SK-N-SH treated with all-trans-retinoic acid at 6 μM for 48 hours (cell line): ENCODE measurements around the gene HIVEP3.

Experiments used
- ATAC-seq: fragments of 200-7000 bp; cut with Tn5 transposase; 3 replicates; pipeline ENCODE4 v1.9.1; 2020; ENCODE audit warnings: mild to moderate bottlenecking, moderate library complexity
- ARNTL ChIP-seq: fragments of 450-650 bp; formaldehyde crosslinking; IDR thresholded peaks from 2 replicates; pipeline ENCODE4 v1.5.0; 2020; ENCODE audit warnings: low read depth, mild to moderate bottlenecking, moderate library complexity, borderline replicate concordance
- BACH2 ChIP-seq: fragments of 250-450 bp; sonication (Bioruptor Pico); IDR thresholded peaks from 2 replicates; pipeline ENCODE4 v1.9.0; 2021; ENCODE audit warnings: mild to moderate bottlenecking, borderline replicate concordance
- CSDC2 ChIP-seq: fragments of 250-450 bp; sonication (Bioruptor Pico); IDR thresholded peaks from 2 replicates; pipeline ENCODE4 v1.5.0; 2020; ENCODE audit warnings: mild to moderate bottlenecking, moderate library complexity
- ESRRG ChIP-seq: fragments of 250-450 bp; sonication (Bioruptor Pico); IDR thresholded peaks from 2 replicates; pipeline ENCODE4 v1.6.1; 2021; ENCODE audit warnings: mild to moderate bottlenecking
- GLIS3 ChIP-seq: fragments of 250-450 bp; sonication (Bioruptor Pico); IDR thresholded peaks from 2 replicates; pipeline ENCODE4 v1.5.0; 2020; ENCODE audit warnings: mild to moderate bottlenecking, moderate library complexity
- ISL1 ChIP-seq: fragments of 250-450 bp; sonication (Bioruptor Pico); IDR thresholded peaks from 2 replicates; pipeline ENCODE4 v2.1.2; 2022; ENCODE audit warnings: mild to moderate bottlenecking, moderate library complexity
- OSR1 ChIP-seq: fragments of 250-450 bp; sonication (Bioruptor Pico); IDR thresholded peaks from 2 replicates; pipeline ENCODE4 v1.8.0; 2022; ENCODE audit warnings: moderate library complexity, mild to moderate bottlenecking, inconsistent platforms
- PPARA ChIP-seq: fragments of 250-450 bp; sonication (Bioruptor Pico); IDR thresholded peaks from 2 replicates; pipeline ENCODE4 v1.5.0; 2020; ENCODE audit warnings: mild to moderate bottlenecking, borderline replicate concordance
- RARB ChIP-seq: fragments of 250-450 bp; sonication (Bioruptor Pico); IDR thresholded peaks from 2 replicates; pipeline ENCODE4 v1.8.0; 2021; ENCODE audit warnings: mild to moderate bottlenecking, moderate library complexity
- SNAI2 ChIP-seq: fragments of 250-450 bp; sonication (Bioruptor Pico); IDR thresholded peaks from 2 replicates; pipeline ENCODE4 v1.5.0; 2020; ENCODE audit warnings: mild to moderate bottlenecking, moderate library complexity
- ZC3H10 ChIP-seq: fragments of 250-450 bp; sonication (Bioruptor Pico); IDR thresholded peaks from 2 replicates; pipeline ENCODE4 v1.5.1; 2021; ENCODE audit warnings: mild to moderate bottlenecking, moderate library complexity
- ZFP3 ChIP-seq: fragments of 250-450 bp; sonication (Bioruptor Pico); IDR thresholded peaks from 2 replicates; pipeline ENCODE4 v1.5.0; 2020; ENCODE audit warnings: mild to moderate bottlenecking, moderate library complexity
- ZFP30 ChIP-seq: fragments of 450-650 bp; formaldehyde crosslinking; IDR thresholded peaks from 2 replicates; pipeline ENCODE4 v1.5.0; 2022; ENCODE audit warnings: mild to moderate bottlenecking, moderate library complexity
- ZNF8 ChIP-seq: fragments of 450-650 bp; formaldehyde crosslinking; IDR thresholded peaks from 2 replicates; pipeline ENCODE4 v1.5.0; 2020; ENCODE audit warnings: mild to moderate bottlenecking, moderate library complexity
- TF ChIP-seq, protein P1 (sequence below): fragments of 250-450 bp; sonication (Bioruptor Pico); IDR thresholded peaks from 2 replicates; pipeline ENCODE4 v1.8.0; 2020; ENCODE audit warnings: mild to moderate bottlenecking, moderate library complexity, borderline replicate concordance
- TF ChIP-seq, protein P2 (sequence below): fragments of 250-450 bp; sonication (Bioruptor Pico); IDR thresholded peaks from 2 replicates; pipeline ENCODE4 v1.8.0; 2021; ENCODE audit warnings: low read depth, mild to moderate bottlenecking, moderate library complexity, borderline replicate concordance
- TF ChIP-seq, protein P3 (sequence below): fragments of 250-450 bp; sonication (Bioruptor Pico); IDR thresholded peaks from 2 replicates; pipeline ENCODE4 v1.5.1; 2021; ENCODE audit warnings: mild to moderate bottlenecking, moderate library complexity
- TF ChIP-seq, protein P4 (sequence below): fragments of 250-450 bp; sonication (Bioruptor Pico); IDR thresholded peaks from 2 replicates; pipeline ENCODE4 v1.5.0; 2020; ENCODE audit warnings: mild to moderate bottlenecking, moderate library complexity
- TF ChIP-seq, protein P5 (sequence below): fragments of 250-450 bp; sonication (Bioruptor Pico); IDR thresholded peaks from 2 replicates; pipeline ENCODE4 v1.5.1; 2020; ENCODE audit warnings: low read depth, mild to moderate bottlenecking, moderate library complexity

The HIVEP3 gene

DNA sequence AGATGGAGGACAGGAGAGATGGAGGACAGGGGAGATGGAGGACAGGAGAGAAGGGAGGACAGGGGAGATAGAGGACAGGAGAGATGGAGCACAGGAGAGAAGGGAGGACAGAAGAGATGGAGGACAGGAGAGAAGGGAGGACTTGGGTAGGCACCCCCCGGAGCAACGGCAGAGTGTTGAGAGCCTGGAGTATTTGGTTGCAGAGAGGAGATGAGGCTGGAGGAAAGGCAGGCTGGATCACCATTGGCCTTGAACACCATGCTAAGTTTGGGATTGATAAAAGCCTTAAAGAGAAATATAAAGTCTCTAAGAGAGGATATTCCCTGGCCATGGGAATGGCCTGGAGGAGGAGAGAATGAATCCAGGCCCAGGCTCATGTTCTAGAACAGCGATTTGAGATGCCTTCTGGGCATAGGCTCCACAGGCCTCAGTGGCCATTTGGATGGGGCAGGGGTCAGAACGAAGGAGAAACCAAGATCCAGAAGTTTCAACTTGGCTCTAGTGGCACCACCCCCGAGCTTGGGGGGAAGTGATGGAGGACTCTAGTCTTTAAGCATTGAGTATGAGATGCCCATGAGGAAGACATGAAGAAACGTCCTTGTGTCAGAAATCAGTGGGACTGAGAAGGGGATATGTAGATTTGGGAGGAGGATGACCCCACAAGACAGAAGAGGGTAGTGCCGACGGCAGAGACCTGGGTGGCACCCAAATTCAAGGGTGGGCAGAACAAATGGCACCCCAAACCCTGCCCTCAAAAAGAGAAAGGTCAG is 386.3 kb downstream of the HIVEP3 start:
- ATAC-seq, result no peak
- no peak for TF ChIP-seq BACH2 (CRISPR knock-in tag)
- no peak for TF ChIP-seq ZFP3 (CRISPR knock-in tag)

DNA sequence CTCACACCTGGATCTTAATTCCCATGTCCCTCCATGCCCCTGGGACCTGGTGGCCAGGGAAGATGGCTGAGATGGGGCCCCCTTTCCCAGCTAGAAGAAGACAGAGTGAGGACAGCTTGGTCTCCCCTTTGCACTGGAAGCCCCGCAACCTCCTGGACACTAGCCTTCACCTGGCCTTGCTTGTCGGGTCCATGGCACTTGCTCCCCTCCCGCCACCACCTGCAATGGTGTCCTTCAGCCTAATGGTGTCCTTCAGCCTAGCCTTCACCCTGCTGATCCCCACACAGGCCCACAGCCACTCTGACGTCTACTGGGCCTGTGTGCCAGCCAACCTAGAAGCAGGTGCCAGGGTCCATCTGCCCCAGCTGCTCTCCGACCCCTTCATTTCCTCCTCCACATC is 388.3 kb downstream of the HIVEP3 start:
- no peak for ATAC-seq
- TF ChIP-seq RARB (CRISPR knock-in tag) (no peak), PPARA (CRISPR knock-in tag) (no peak), ESRRG (no peak), SNAI2 (CRISPR knock-in tag) (no peak), GLIS3 (CRISPR knock-in tag) (no peak), OSR1 (CRISPR knock-in tag) (no peak), ZC3H10 (CRISPR knock-in tag) (no peak), BACH2 (CRISPR knock-in tag) (no peak)
- TF ChIP-seq, protein P1, sequence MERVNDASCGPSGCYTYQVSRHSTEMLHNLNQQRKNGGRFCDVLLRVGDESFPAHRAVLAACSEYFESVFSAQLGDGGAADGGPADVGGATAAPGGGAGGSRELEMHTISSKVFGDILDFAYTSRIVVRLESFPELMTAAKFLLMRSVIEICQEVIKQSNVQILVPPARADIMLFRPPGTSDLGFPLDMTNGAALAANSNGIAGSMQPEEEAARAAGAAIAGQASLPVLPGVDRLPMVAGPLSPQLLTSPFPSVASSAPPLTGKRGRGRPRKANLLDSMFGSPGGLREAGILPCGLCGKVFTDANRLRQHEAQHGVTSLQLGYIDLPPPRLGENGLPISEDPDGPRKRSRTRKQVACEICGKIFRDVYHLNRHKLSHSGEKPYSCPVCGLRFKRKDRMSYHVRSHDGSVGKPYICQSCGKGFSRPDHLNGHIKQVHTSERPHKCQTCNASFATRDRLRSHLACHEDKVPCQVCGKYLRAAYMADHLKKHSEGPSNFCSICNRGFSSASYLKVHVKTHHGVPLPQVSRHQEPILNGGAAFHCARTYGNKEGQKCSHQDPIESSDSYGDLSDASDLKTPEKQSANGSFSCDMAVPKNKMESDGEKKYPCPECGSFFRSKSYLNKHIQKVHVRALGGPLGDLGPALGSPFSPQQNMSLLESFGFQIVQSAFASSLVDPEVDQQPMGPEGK, result no peak
- TF ChIP-seq, protein P2, sequence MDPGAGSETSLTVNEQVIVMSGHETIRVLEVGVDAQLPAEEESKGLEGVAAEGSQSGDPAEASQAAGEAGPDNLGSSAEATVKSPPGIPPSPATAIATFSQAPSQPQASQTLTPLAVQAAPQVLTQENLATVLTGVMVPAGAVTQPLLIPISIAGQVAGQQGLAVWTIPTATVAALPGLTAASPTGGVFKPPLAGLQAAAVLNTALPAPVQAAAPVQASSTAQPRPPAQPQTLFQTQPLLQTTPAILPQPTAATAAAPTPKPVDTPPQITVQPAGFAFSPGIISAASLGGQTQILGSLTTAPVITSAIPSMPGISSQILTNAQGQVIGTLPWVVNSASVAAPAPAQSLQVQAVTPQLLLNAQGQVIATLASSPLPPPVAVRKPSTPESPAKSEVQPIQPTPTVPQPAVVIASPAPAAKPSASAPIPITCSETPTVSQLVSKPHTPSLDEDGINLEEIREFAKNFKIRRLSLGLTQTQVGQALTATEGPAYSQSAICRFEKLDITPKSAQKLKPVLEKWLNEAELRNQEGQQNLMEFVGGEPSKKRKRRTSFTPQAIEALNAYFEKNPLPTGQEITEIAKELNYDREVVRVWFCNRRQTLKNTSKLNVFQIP (CRISPR knock-in tag), result no peak
- TF ChIP-seq, protein P3, sequence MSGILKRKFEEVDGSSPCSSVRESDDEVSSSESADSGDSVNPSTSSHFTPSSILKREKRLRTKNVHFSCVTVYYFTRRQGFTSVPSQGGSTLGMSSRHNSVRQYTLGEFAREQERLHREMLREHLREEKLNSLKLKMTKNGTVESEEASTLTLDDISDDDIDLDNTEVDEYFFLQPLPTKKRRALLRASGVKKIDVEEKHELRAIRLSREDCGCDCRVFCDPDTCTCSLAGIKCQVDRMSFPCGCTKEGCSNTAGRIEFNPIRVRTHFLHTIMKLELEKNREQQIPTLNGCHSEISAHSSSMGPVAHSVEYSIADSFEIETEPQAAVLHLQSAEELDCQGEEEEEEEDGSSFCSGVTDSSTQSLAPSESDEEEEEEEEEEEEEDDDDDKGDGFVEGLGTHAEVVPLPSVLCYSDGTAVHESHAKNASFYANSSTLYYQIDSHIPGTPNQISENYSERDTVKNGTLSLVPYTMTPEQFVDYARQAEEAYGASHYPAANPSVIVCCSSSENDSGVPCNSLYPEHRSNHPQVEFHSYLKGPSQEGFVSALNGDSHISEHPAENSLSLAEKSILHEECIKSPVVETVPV (CRISPR knock-in tag), result no peak
- TF ChIP-seq, protein P4, sequence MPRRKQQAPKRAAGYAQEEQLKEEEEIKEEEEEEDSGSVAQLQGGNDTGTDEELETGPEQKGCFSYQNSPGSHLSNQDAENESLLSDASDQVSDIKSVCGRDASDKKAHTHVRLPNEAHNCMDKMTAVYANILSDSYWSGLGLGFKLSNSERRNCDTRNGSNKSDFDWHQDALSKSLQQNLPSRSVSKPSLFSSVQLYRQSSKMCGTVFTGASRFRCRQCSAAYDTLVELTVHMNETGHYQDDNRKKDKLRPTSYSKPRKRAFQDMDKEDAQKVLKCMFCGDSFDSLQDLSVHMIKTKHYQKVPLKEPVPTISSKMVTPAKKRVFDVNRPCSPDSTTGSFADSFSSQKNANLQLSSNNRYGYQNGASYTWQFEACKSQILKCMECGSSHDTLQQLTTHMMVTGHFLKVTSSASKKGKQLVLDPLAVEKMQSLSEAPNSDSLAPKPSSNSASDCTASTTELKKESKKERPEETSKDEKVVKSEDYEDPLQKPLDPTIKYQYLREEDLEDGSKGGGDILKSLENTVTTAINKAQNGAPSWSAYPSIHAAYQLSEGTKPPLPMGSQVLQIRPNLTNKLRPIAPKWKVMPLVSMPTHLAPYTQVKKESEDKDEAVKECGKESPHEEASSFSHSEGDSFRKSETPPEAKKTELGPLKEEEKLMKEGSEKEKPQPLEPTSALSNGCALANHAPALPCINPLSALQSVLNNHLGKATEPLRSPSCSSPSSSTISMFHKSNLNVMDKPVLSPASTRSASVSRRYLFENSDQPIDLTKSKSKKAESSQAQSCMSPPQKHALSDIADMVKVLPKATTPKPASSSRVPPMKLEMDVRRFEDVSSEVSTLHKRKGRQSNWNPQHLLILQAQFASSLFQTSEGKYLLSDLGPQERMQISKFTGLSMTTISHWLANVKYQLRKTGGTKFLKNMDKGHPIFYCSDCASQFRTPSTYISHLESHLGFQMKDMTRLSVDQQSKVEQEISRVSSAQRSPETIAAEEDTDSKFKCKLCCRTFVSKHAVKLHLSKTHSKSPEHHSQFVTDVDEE (CRISPR knock-in tag), result no peak
- TF ChIP-seq, protein P5, sequence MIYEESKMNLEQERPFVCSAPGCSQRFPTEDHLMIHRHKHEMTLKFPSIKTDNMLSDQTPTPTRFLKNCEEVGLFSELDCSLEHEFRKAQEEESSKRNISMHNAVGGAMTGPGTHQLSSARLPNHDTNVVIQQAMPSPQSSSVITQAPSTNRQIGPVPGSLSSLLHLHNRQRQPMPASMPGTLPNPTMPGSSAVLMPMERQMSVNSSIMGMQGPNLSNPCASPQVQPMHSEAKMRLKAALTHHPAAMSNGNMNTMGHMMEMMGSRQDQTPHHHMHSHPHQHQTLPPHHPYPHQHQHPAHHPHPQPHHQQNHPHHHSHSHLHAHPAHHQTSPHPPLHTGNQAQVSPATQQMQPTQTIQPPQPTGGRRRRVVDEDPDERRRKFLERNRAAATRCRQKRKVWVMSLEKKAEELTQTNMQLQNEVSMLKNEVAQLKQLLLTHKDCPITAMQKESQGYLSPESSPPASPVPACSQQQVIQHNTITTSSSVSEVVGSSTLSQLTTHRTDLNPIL (CRISPR knock-in tag), result no peak

DNA sequence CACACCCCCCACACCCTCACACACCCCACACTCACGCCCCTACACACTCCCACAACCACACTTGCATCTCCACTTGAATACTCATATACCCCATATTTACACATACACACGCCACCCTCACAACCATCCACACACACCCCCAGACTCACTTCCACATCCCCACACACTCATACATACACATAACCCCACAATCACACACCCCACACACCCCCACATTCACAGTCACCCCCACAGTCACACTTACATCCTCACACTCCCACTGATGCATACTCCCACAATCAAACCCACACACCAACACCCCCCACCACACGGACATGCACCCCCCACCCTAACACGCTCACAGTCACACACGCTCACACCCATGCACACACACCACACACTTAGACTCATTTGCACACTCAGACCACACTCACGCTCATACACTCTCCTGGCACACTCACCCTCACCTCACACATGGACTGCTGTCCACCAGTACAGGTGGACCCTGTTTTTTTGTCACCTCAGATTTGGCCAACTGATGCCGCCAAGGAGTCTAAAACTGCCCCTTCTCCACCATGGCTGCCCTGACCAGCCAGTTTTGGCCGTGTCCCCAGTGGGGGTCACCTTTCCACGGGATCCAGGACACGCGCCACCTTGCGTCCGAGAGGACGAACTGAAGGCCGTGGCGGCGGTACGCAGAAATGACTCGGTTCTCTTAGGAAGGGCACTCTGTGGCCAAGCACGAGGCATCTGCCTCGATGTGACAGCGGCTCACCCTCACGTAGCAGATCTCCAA is 388.9 kb downstream of the HIVEP3 start:
- no peak for TF ChIP-seq RARB (CRISPR knock-in tag)
- no peak for ATAC-seq

DNA sequence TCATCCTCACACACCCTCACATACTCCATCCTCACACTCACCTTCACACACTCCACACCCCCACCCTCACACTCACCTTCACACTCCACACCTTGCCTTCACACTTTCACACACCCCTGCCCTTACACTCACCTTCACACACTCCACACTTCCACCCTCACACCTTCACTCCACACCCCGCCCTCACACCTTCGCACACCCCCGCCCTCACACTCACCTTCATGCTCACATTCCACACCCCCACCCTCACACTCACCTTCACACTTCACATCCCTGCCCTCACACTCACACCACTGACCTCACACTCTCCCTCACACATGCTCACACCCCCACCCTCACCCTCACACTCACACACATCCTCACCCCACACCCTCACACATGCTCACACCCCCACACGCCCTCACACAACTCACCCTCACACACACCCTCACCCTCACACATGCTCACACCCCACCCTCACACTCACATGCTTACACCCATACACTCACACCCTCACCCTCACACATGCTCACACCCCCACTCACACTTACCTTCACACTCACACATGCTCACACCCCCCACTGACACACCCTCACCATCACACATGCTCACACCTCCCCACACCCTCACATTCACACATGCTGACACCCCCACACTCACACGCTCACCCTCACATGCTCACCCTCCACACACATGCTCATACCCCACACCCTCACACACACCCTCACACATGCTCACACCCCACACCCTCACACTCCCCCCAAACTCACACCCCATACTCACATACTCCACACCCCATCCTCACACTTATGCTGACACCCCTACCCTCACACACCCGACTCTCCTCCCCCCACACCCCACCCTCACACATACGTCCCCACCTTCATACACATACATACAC is 389.8 kb downstream of the HIVEP3 start:
- ATAC-seq, result no peak
- no peak for TF ChIP-seq CSDC2
- no peak for TF ChIP-seq ARNTL (CRISPR knock-in tag)
- no peak for TF ChIP-seq ZFP30 (CRISPR knock-in tag)
- no peak for TF ChIP-seq ZNF8 (CRISPR knock-in tag)
- no peak for TF ChIP-seq ZFP3 (CRISPR knock-in tag)
- no peak for TF ChIP-seq GLIS3 (CRISPR knock-in tag)
- no peak for TF ChIP-seq ISL1 (CRISPR knock-in tag)
- TF ChIP-seq, protein P4 (CRISPR knock-in tag), result no peak
- TF ChIP-seq, protein P3 (CRISPR knock-in tag), result no peak
